ENCODE results near the gene CCDC134. TPM values are rescaled to one million over a fixed set of nuclear protein-coding genes. Genes with fewer than 3 reads are reported as not detected.

Gene CCDC134
- total and polyA plus RNA-seq, 2 of the 8 experiments (the other 6 are each of a cell fraction or from before 2014, with no cell fraction given) = 7.7 to 20.0 TPM

DNA sequence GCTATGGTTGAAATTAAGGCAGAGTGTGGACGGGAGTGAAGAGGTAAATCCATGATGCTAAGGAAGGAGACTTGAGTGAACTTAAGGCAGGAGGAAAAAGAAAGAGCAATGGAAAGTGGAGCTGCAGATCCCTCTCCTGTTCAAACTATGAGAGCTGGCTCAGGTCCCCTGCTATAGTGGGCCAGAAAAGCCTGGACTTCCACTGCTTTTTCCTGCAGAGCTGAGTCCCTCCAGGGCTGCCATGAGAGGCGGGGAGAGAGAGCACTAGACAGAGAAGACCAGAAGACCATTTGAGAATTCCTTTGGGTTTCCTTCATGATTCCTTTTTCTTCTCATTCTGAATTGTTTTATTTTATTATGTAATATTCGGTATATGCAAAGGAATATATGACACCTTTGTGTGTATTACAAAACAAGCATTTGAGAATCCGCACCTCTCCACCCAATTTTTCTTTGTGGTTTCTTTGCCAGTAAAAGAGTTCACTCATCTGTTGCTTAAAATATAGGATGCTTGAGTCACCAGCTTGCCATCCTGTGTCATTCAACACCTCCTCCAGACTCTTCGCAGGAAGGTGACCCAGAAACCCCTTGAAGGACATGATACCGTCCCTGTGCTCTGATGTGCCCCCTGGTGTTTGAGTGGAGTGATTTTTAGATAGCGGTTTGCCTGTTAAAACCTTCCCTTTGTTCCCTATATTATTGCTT is 56.8 kb downstream of the CCDC134 start (continued):
- no peak for TF ChIP-seq KDM4A (IDR thresholded peaks at IDR 0.05; ENCODE audit: low read depth, low read length, severe bottlenecking)
- no peak for TF ChIP-seq SP4 (IDR thresholded peaks at IDR 0.05; ENCODE audit: low read length)
- no peak for TF ChIP-seq CEBPB (IDR thresholded peaks at IDR 0.05; ENCODE audit: low read depth, low read length)
- TF ChIP-seq RXRA (IDR thresholded peaks at IDR 0.05; ENCODE audit: insufficient read depth, low read depth, low read length) = no peak
- TF ChIP-seq CTBP2 (IDR thresholded peaks at IDR 0.05; ENCODE audit: borderline replicate concordance, insufficient read depth, insufficient read length, low read length) = no peak

All from H1 (cell line).